Motor neuron (in vitro differentiated cells): ENCODE data around the gene RADIL. TPM values are rescaled to one million over a fixed set of nuclear protein-coding genes. Genes with fewer than 3 reads are reported as not detected.

Experiments used
- ATAC-seq, 8 experiments: fragments of 200-7000 bp; cut with Tn5 transposase; replicated peaks in 6 of 8; 2 replicates each; pipeline ENCODE4 v1.8.0; 2021; ENCODE audit warnings: mild to moderate bottlenecking in 8 of 8, moderate library complexity in 8 of 8
- H3K27ac ChIP-seq, 2 donors: fragments of 250-450 bp; sonication (Bioruptor Pico); 2 replicates each; pipeline ENCODE4 v1.9.0; 2021; ENCODE audit warnings: antibody characterized with exemption in 2 of 2, mild to moderate bottlenecking in 2 of 2, moderate library complexity in 1 of 2
- H3K4me1 ChIP-seq, 2 donors: fragments of 250-450 bp; sonication (Bioruptor Pico); replicated peaks in 1 of 2; 2 replicates each; pipeline ENCODE4 v1.6.1; 2021; ENCODE audit warnings: antibody characterized with exemption in 2 of 2, mild to moderate bottlenecking in 2 of 2, moderate library complexity in 1 of 2
- H3K4me3 ChIP-seq, 5 donors: fragments of 250-450 bp; sonication (Bioruptor Pico); 2 replicates each; pipeline ENCODE4 v1.9.0; 2021; ENCODE audit warnings: antibody characterized with exemption in 5 of 5, mild to moderate bottlenecking in 5 of 5, moderate library complexity in 4 of 5
- WGBS, 10 experiments: fragments of 450-650 bp; shearing (Covaris generic); methylation state at CpG; one replicate each; pipeline ENCODE4 v1.0.0; 2022; 5-methylcytosine and 5-hydroxymethylcytosine counted together
- in situ Hi-C, 9 experiments: fragments of 400-800 bp; cut with MboI; loops; one replicate each; pipeline ENCODE4 v1.15.0; 2021; ENCODE audit warnings: low sequenced_read_pairs in 9 of 9, low pct_unique_long_range_greater_than_20kb in 2 of 9; ENCODE audit not compliant: unreplicated experiment in 9 of 9
- total RNA-seq, 8 experiments: library from RNA; unstranded; fragments of 300-600 nt; gene quantifications; 2 replicates each; pipeline versions ENCODE4 v1.2.3 to v1.2.4, GENCODE V29; 2022

The RADIL gene
- total RNA-seq, 8 experiments from 2014 or later, result 0.15 to 7.7 (median 4.6) TPM

- in situ Hi-C loops, result loop anchor here in 1 of 9 experiments (25.0 kb wide), 1 partner anchor 306 kb away; no protein-coding TSS in a partner anchor
- WGBS, 10 experiments, result 60 to 96% (median 90%) methylated on average over 1 to 13 of the region's 27 CpGs; no CpG with 5 or more reads in 7 of the 10 experiments
- Histone ChIP-seq H3K4me1 (peaks cover under 1 to 3% of the 10 kb centered on the region in 2 donors), H3K27ac (no peak overlapping the region), H3K4me3 (no peak overlapping the region)
- ATAC-seq, result peak in 2 of 8 experiments; percentile 3 to 12
Measured at GRCh38 chr7:4781366-4782069, 102.0 kb downstream of the RADIL start.

- H3K27ac ChIP-seq, result no peak overlapping the region
- in situ Hi-C loops, result loop anchor here in 1 of 9 experiments (25.0 kb wide), 1 partner anchor 308 kb away; no protein-coding TSS in a partner anchor
Measured at GRCh38 chr7:4779118-4779517, 104.4 kb downstream of the RADIL start.

DNA sequence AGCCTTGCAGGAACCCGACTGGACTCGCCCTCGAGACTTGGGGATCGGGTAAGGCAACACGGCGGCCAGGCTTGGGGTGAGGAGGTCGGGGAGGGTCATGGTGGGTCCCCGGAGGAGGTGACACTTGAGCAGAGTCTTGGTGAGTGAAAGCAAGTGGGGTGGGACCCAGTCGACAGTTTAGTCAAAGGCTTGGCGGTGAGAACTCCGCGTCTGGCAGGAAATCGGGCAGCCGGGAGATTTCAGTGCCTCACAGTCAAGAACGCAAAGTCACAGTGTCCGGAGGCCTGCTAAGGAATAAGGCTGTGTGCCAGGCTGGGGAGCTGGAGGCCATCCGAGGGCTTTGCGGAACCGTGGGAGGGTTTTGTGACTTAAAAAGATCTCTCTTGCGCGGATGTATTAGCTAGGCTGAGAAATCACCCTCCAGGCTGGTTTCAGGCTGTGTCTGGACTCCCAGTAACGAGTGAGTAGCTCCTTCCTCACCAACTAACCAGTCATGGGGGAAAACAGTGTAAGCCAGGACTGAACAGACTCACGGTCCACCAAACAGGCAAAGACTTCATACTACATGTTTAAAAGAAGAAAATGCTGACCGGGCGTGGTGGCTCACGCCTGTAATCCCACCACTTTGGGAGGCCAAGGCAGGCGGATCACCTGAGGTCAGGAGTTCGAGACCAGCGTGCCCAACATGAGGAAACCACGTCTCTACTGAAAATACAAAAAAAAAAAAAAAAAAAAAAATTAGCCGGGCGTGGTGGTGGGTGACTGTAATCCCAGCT, 107.5 kb downstream of the RADIL start:
- Histone ChIP-seq H3K4me1 (peaks cover 13 to 14% of the 10 kb centered on the region in 2 donors), H3K4me3 (peak overlapping the region; percentile 71 to 98 (median 87)), H3K27ac (peak overlapping the region; percentile 53 to 91)
- peak in 3 of 8 experiments; percentile 26 to 46 (median 46) for ATAC-seq
- WGBS, 10 experiments, result 11 to 100% (median 59%) methylated on average over 2 to 21 of the region's 32 CpGs
- in situ Hi-C loops, result loop anchor here in 1 of 9 experiments (25.0 kb wide), 1 partner anchor 311 kb away; no protein-coding TSS in a partner anchor

More at GRCh38 chr7:4779118-4779517, 104.4 kb downstream of the RADIL start:
- H3K4me1 ChIP-seq, result peaks cover 11 to 14% of the 10 kb centered on the region in 2 donors
- H3K4me3 ChIP-seq, result no peak overlapping the region
- no peak for ATAC-seq
- WGBS, 10 experiments, result 82 to 100% (median 92%) methylated on average over 2 to 5 of the region's 5 CpGs; no CpG with 5 or more reads in 2 of the 10 experiments

- H3K4me1 ChIP-seq, result peaks cover 13 to 14% of the 10 kb centered on the region in 2 donors
- peak within 1 kb of the TSS; percentile 84 to 91 for H3K27ac ChIP-seq
- in situ Hi-C loops, result loop anchor here in 1 of 9 experiments (25.0 kb wide), 1 partner anchor 312 kb away; no protein-coding TSS in a partner anchor
- WGBS, 10 experiments, result 0% methylated on average over 2 to 5 of the region's 55 CpGs; no CpG with 5 or more reads in 5 of the 10 experiments
- ATAC-seq, result peak; percentile 83 to 96 (median 94)
- peak within 1 kb of the TSS; percentile 71 to 98 (median 87) for H3K4me3 ChIP-seq
Measured at GRCh38 chr7:4775250-4775847, 108.2 kb downstream of the RADIL start, which contains the start of gene AP5Z1. TSS of gene AP5Z1 (plus strand) at chr7:4775623. CDS start at chr7:4775716, 93 bp downstream.

GRCh38 chr7:4774658-4775249, 108.8 kb downstream of the RADIL start:
- Histone ChIP-seq H3K4me1 (peaks cover 13 to 14% of the 10 kb centered on the region in 2 donors), H3K27ac (peak overlapping the region; percentile 84 to 91), H3K4me3 (peak overlapping the region; percentile 71 to 98 (median 87))
- ATAC-seq, result peak in 6 of 8 experiments; percentile 8 to 56 (median 24)
- in situ Hi-C loops, result loop anchor here in 1 of 9 experiments (25.0 kb wide), 1 partner anchor 313 kb away; no protein-coding TSS in a partner anchor
- 0 to 100% (median 9%) methylated on average over 1 to 17 of the region's 24 CpGs for WGBS, 10 experiments

GRCh38 chr7:4774007-4774406, 109.5 kb downstream of the RADIL start:
- no peak overlapping the region for H3K27ac ChIP-seq
- ATAC-seq, result no peak
- in situ Hi-C loops, result no loop called here
- WGBS, 10 experiments, result 72 to 100% (median 88%) methylated on average over 1 to 12 of the region's 12 CpGs; no CpG with 5 or more reads in 4 of the 10 experiments
- H3K4me1 ChIP-seq, result peaks cover 13 to 14% of the 10 kb centered on the region in 2 donors
- no peak overlapping the region for H3K4me3 ChIP-seq

GRCh38 chr7:4772306-4772705, 111.2 kb downstream of the RADIL start:
- in situ Hi-C loops, result no loop called here
- Histone ChIP-seq H3K4me1 (peaks cover 13 to 14% of the 10 kb centered on the region in 2 donors), H3K27ac (no peak overlapping the region), H3K4me3 (no peak overlapping the region)
- ATAC-seq, result no peak
- 71 to 100% (median 100%) methylated on average over 1 to 4 of the region's 6 CpGs; no CpG with 5 or more reads in 4 of the 10 experiments for WGBS, 10 experiments

DNA sequence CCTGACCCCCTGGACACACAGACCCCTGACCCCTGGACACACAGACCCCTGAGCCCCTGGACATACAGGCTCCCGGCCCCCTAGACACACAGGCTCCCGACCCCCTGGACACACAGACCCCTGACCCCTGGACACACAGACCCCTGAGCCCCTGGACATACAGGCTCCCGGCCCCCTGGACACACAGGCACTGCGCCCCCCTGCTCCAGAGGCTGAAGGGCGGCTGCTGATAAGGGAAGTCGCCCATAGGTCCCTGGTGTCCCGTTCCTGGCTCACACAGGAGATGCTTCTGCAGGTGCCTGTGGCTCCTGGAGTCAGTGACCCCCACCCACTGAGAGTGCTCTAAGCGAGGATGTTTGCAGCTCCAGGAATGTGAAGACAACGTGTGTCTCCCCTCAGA, 111.8 kb downstream of the RADIL start:
- 80% methylated on average over 1 of the region's 9 CpGs; no CpG with 5 or more reads in 9 of the 10 experiments for WGBS, 10 experiments
- Histone ChIP-seq H3K4me3 (no peak overlapping the region), H3K4me1 (peaks cover 13% of the 10 kb centered on the region in 2 donors), H3K27ac (no peak overlapping the region)
- ATAC-seq, result no peak
- in situ Hi-C loops, result no loop called here

- peaks cover 5 to 8% of the 10 kb centered on the region in 2 donors for H3K4me1 ChIP-seq
- ATAC-seq, result no peak
- 39 to 100% (median 84%) methylated on average over 1 to 5 of the region's 9 CpGs; no CpG with 5 or more reads in 1 of the 10 experiments for WGBS, 10 experiments
- in situ Hi-C loops, result no loop called here
- no peak overlapping the region for H3K27ac ChIP-seq
- no peak overlapping the region for H3K4me3 ChIP-seq
Measured at GRCh38 chr7:4770886-4771285, 112.6 kb downstream of the RADIL start.

DNA sequence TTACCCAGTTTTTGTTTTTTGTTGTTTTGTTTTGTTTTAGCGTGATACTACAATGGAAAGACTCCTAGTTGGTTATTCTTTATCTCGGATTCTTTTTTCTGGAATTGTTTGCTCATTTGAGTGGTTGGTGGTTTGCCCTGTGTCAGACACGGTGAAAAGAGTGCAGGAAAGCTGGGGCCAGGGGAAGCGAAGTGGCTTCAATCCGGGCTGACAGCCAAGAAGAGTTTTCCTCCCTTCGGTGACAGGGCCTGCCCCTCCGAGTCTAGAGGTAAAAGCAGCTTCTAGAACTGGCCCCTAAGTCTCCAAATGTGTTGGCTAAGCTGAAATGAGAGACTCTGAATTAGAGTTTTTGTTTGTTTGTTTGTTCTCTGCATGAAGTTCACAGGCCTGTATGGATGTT, 113.8 kb downstream of the RADIL start:
- 64 to 93% (median 85%) methylated on average over 1 to 7 of the region's 7 CpGs for WGBS, 10 experiments
- in situ Hi-C loops, result no loop called here
- no peak overlapping the region for H3K27ac ChIP-seq
- H3K4me1 ChIP-seq, result peaks cover 5 to 8% of the 10 kb centered on the region in 2 donors
- H3K4me3 ChIP-seq, result no peak overlapping the region
- peak in 1 of 8 experiments; percentile 33 for ATAC-seq

GRCh38 chr7:4768597-4769569, 114.6 kb downstream of the RADIL start:
- Histone ChIP-seq H3K4me3 (no peak overlapping the region), H3K4me1 (no peaks in the 10 kb centered on the region), H3K27ac (no peak overlapping the region)
- peak in 2 of 8 experiments; percentile 5 to 10 for ATAC-seq
- in situ Hi-C loops, result no loop called here
- 84 to 100% (median 91%) methylated on average over 1 to 13 of the region's 27 CpGs; no CpG with 5 or more reads in 2 of the 10 experiments for WGBS, 10 experiments
